C4-2B (cell line): ENCODE data around the gene C17orf113.

Source experiments
- H3K27ac ChIP-seq: fragments of 450-650 bp; 2 replicates; pipeline ENCODE4 v1.5.1; 2017
- CTCF ChIP-seq: fragments of 450-650 bp; conservative IDR thresholded peaks from 2 replicates; pipeline ENCODE4 v1.5.1; 2017; ENCODE audit warnings: mild to moderate bottlenecking
- ZFX ChIP-seq: fragments of 450-650 bp; IDR thresholded peaks from 2 replicates; pipeline ENCODE4 v1.6.1; 2017

C17orf113 gene

DNA sequence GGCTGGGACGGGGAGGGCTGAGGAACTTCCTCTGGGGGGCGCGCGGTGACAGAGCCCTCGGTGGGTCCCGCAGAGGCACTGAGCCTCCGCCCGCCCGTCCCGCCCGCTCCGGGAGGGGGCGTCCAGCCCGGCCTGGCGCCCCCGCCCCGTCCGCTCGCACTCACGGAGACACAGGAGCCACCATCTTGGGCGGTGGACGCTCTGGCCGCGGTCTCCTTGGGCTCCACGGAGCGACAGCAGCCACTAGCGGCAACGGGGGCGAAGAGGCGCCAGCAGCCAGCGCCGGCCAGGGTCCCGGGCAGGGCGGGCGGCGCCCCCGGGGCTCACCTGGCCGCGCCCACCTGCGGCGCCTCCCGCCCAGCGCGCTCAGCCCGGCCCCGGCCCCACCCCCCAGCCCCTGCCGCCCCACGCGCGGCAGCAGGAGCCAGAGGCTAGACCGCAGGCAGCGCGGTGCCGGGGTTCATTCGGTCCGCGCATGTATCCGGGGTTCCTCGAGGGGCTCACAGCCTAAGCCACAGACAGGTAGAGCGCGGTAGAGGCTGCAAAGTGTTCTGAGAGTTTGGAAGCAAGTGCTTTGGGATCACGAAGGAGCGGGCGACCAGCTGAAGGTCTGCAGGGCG, at the start of gene C17orf113:
TSS of gene C17orf113 (minus strand) at position 209 of the 620 bp plus-strand sequence. CDS start 7,225 bp downstream, outside the sequence.
- H3K27ac ChIP-seq = peak within 1 kb of the TSS; percentile 52
- TF ChIP-seq ZFX (no peak), CTCF (no peak; the same call in 1 of the 2 replicates)

DNA sequence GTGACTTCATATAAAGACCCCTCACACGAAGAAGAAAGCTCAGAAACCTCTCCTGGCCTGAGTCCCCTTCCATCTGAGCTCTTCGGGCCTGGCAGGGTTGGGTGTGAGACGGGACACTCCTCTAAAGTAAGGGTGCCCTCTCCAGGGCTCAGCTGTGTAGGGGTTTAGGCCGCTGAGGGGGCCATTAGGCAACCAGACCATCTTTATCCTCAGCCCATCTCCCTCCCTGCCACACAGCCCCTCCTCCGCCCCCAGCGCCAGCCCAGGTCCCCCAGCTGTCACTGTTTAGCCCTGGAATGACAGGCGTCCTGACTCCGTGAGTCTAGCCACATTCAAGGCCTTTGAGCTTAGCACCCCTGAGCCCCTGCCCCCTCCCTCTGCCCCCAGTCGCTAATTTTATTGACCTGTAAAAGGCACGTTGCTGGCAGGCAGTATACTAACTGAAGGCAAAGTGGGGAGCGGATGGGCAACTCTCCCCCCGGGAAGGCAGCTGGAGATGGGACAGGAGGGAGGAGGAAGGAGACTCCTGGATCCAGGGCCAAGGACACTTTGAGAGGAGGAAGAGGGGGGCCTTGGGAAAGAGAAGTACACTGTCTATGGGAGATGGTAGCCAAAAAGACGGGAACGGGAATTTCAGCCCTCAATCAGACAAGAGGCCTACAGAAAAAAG, 48.5 kb upstream of the C17orf113 start:
- no peak overlapping the region for H3K27ac ChIP-seq
- TF ChIP-seq CTCF (no peak), ZFX (no peak)

DNA sequence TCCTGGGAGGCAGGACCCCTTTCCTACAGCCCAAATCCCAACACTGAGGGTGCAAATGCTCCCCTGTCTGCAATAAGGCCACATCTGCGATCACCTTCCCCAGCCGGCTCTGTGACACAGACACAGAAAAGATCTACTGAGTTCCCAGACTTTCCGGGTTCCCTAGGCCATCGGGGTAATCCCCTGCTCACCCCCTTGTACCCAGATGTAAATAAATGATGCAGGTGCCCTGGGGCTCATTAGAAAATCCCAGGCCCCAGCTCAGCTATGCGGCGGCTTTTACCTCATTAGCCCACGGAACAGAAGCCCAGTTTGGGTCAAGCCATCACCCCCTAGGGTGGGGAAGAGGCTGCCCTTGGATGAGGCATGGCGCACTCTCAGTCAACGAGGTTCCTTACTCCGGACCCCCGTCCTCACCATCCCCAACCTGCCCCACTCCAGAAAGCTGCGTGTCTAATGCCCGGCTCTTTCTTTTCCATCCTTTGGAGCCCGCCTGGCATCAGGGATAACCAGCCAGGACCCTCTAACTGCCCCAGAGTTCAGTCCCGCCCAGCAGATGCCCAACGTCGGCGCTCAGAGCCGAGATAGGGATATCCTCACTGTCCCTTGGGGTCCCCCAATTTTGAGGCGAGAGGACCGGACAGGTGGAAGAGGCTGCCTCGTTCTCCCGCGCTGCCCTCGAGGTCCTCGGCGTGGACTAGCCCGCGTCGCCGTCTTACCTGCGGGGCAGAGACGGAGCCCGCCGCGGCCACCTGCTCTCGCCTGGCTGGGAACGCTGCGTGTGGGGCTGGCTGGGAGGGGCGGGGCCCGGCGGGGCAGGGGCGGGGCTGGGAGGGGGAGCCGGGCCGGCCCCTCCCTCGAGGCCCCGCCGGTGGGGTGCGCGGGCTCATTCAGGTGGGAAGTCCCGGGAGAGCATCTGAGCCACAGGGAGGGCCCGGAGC, 47.6 kb upstream of the C17orf113 start, which contains the start of gene ZNF385C:
TSS of gene ZNF385C (minus strand) at position 783 of the 941 bp plus-strand sequence. CDS start 35,417 bp downstream, outside the sequence.
- TF ChIP-seq CTCF (no peak), ZFX (no peak)
- H3K27ac ChIP-seq = no peak within 1 kb of the TSS; the same call in 1 of the 2 replicates

DNA sequence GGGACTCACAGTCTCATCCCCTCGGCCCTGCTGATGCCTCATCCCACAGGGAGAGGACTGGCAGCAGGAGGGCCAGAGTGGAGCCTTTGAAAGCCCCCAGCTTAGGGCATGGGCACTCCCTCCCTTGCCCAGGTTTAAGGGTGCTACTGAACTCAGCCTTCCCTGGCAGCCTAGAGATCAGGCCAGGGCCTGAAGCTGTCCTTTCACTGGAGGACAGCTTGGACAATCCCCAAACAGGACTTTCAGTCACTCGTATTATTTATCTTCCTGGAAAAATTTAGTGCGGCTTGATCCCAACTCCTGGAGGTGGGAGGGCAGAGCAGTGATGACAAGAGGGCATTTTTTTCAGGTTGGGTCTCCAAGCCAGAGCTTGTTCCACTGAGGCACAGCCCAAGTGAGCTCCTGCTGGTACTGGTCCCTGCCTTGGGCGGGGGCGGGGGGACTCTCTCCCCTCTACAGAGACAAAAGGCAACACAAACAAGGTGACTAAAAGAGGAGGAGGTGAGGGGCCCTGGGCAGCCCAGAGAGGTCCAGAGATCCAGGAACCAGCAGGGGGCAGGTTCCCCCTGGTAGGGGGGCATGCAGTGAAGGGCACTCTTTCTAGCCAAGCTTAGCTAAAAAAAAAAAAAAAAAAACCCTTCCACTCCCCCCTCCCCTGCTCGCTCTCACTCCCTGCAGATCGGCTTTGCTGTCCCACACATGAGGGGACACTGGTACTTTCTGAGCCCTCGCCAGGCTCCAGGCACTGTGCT, 46.1 kb upstream of the C17orf113 start:
- peak overlapping the region; percentile 41 for H3K27ac ChIP-seq
- TF ChIP-seq ZFX = no peak
- TF ChIP-seq CTCF = no peak

GRCh38 chr17:42094375-42095069, 44.1 kb upstream of the C17orf113 start:
- TF ChIP-seq ZFX = no peak
- TF ChIP-seq CTCF = no peak
- no peak overlapping the region for H3K27ac ChIP-seq

DNA sequence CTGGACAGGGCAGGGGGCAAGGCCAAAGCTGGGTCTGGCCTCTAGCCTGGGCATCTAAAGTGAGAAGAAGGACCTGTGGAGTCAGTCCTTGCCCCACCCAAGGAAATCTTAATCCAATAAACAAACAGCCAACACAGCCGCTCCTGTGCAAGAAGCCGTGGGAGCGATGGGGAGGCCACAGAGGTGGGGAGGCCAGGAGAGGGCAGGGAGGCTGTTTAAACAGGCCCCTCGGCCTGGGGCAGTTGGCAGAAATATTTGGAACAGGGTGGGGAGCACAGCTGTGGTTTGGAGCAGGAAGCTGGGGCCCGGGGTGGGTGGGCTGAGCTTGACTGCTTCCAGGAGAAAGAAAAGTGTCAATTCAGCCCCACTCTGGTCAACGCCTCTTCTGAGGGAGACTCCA, 42.5 kb upstream of the C17orf113 start:
- TF ChIP-seq ZFX (no peak), CTCF (no peak)
- no peak overlapping the region for H3K27ac ChIP-seq
